HepG2 (cell line): ENCODE results near the gene ANKRD40CL. TPM values are rescaled to one million over a fixed set of nuclear protein-coding genes. Genes with fewer than 3 reads are reported as not detected.

Experiments used
- ATAC-seq: fragments of 200-7000 bp; cut with Tn5 transposase; 3 replicates; pipeline ENCODE4 v1.9.1; 2020; ENCODE audit warnings: mild to moderate bottlenecking, moderate library complexity
- BruUV-seq: library from RNA; stranded (reverse); fragments of 400-500 nt; replicated peaks from 2 replicates; lab custom pipeline; 2021; lab: Mats Ljungman, UMichigan
- CTCF ChIA-PET: fragments of 300-600 bp; formaldehyde crosslinking; extraction: SDS; loops from one replicate; lab custom pipeline; 2021; ENCODE audit warnings: low total read pairs, inconsistent platforms, low intra/inter-chr PET ratio; lab: Yijun Ruan, JAX
- POLR2A ChIA-PET: fragments of 350-600 bp; sonication (Branson Sonifier 250); formaldehyde crosslinking; loops from one replicate; lab custom pipeline; 2020; ENCODE audit warnings: antibody characterized with exemption, inconsistent platforms; lab: Yijun Ruan, JAX
- DNase-seq: peaks from one replicate; pipeline ENCODE4 v3.0.0-alpha.2; 2015; ENCODE audit warnings: low spot score
- FAIRE-seq: peaks from 3 replicates; lab custom pipeline; 2011; peaks lifted over from hg19 to GRCh38; lab: Jason Lieb, UNC
- H2AFZ ChIP-seq: one replicate; pipeline ENCODE4 v1.6.1; 2011; ENCODE audit warnings: low read length, inconsistent platforms
- H3K27ac ChIP-seq: fragments of 300-600 bp; 3 replicates; pipeline ENCODE4 v1.8.0; 2011; ENCODE audit warnings: mixed run types, mild to moderate bottlenecking, mixed read lengths, low read length, inconsistent platforms; ENCODE audit not compliant: insufficient read depth; ENCODE audit errors: extremely low read length
- H3K27me3 ChIP-seq, 2 experiments: fragments of 200-600 bp in 1 of 2; 2 replicates in 1 of 2; 3 replicates in 1 of 2; pipeline versions ENCODE4 v1.6.0 to v1.8.0; 2011; ENCODE audit warnings: low read length in 2 of 2, mild to moderate bottlenecking in 2 of 2, moderate library complexity in 2 of 2, inconsistent platforms in 1 of 2; ENCODE audit not compliant: insufficient read depth in 2 of 2, control insufficient read depth in 1 of 2
- H3K36me3 ChIP-seq, 2 experiments: fragments of 200-600 bp in 1 of 2; replicated peaks in 1 of 2; 2 replicates in 1 of 2; 3 replicates in 1 of 2; pipeline versions ENCODE4 v1.5.1 to v1.8.0; 2011; ENCODE audit warnings: low read length in 2 of 2, inconsistent platforms in 1 of 2; ENCODE audit not compliant: insufficient read depth in 2 of 2, control insufficient read depth in 1 of 2
- H3K4me1 ChIP-seq: 2 replicates; pipeline ENCODE4 v1.5.1; 2012; ENCODE audit warnings: low read length, inconsistent platforms; ENCODE audit not compliant: insufficient read depth
- H3K4me2 ChIP-seq: 2 replicates; pipeline ENCODE4 v1.6.0; 2011; ENCODE audit warnings: low read depth, low read length, inconsistent platforms
- H3K4me3 ChIP-seq, 3 experiments: fragments of 200-600 bp in 1 of 3; sonication (generic), shearing (Covaris generic) in 1 of 3; replicated peaks in 1 of 3; 2 replicates each; pipeline ENCODE4 v1.5.1; 2011 to 2016; ENCODE audit warnings: low read length in 3 of 3, inconsistent platforms in 2 of 3, low read depth in 2 of 3, mild to moderate bottlenecking in 2 of 3, control low read depth in 1 of 3, mixed read lengths in 1 of 3; ENCODE audit not compliant: insufficient read depth in 1 of 3
- H3K79me2 ChIP-seq: one replicate; pipeline ENCODE4 v1.6.1; 2011; ENCODE audit warnings: low read length, inconsistent platforms; ENCODE audit not compliant: insufficient read depth
- H3K9ac ChIP-seq: 2 replicates; pipeline ENCODE4 v1.6.0; 2011; ENCODE audit warnings: mild to moderate bottlenecking, low read depth, low read length, inconsistent platforms; ENCODE audit not compliant: insufficient read depth
- H3K9me3 ChIP-seq: 2 replicates; pipeline ENCODE4 v1.5.1; 2012; ENCODE audit warnings: mild to moderate bottlenecking, low read length
- H4K20me1 ChIP-seq: 2 replicates; pipeline ENCODE4 v1.6.0; 2011; ENCODE audit warnings: inconsistent platforms, mild to moderate bottlenecking, low read length, moderate library complexity; ENCODE audit not compliant: insufficient read depth
- CBX5 ChIP-seq: sonication (generic); formaldehyde crosslinking; IDR thresholded peaks from 2 replicates; pipeline ENCODE4 v1.4.0; 2020; ENCODE audit warnings: missing genetic modification reagents, borderline replicate concordance
- ELF3 ChIP-seq: IDR thresholded peaks from 2 replicates; pipeline ENCODE4 v1.6.1; 2016; ENCODE audit warnings: missing genetic modification reagents, missing compliant biosample characterization
- GLMP ChIP-seq: sonication (generic); formaldehyde crosslinking; IDR thresholded peaks from 2 replicates; pipeline ENCODE4 v1.9.0; 2021; ENCODE audit warnings: missing genetic modification reagents, mild to moderate bottlenecking, borderline replicate concordance
- KLF11 ChIP-seq: IDR thresholded peaks from 2 replicates; pipeline ENCODE4 v1.6.1; 2016; ENCODE audit warnings: missing compliant biosample characterization
- NCOA5 ChIP-seq: sonication (generic); formaldehyde crosslinking; IDR thresholded peaks from 2 replicates; pipeline ENCODE4 v1.4.0; 2020; ENCODE audit warnings: missing genetic modification reagents
- PAX8 ChIP-seq: sonication (generic); formaldehyde crosslinking; IDR thresholded peaks from 2 replicates; pipeline ENCODE4 v1.8.0; 2022; ENCODE audit warnings: mild to moderate bottlenecking, missing genetic modification reagents, borderline replicate concordance
- SP5 ChIP-seq: IDR thresholded peaks from 2 replicates; pipeline ENCODE4 v1.6.1; 2016; ENCODE audit warnings: low read depth, borderline replicate concordance
- SRY ChIP-seq: sonication (generic); formaldehyde crosslinking; IDR thresholded peaks from 2 replicates; pipeline ENCODE4 v1.8.0; 2022; ENCODE audit warnings: mild to moderate bottlenecking, missing genetic modification reagents
- ZBTB21 ChIP-seq: sonication (generic); formaldehyde crosslinking; IDR thresholded peaks from 2 replicates; pipeline ENCODE4 v1.4.0; 2020; ENCODE audit warnings: missing genetic modification reagents
- ZNF224 ChIP-seq: sonication (generic); formaldehyde crosslinking; IDR thresholded peaks from 2 replicates; pipeline ENCODE4 v1.5.0; 2020; ENCODE audit warnings: mild to moderate bottlenecking, missing genetic modification reagents
- ZNF414 ChIP-seq: sonication (generic); formaldehyde crosslinking; IDR thresholded peaks from 2 replicates; pipeline ENCODE4 v1.5.0; 2020; ENCODE audit warnings: missing genetic modification reagents
- WGBS: methylation state at CpG from one replicate; pipeline ENCODE4 v1.1.6; 2017; ENCODE audit warnings: low lambda C conversion rate; 5-methylcytosine and 5-hydroxymethylcytosine counted together
- in situ Hi-C: cut with HindIII; loops from 2 replicates; pipeline ENCODE4 v1.10.0; 2017; ENCODE audit warnings: low pct_unique_long_range_greater_than_20kb; ENCODE audit not compliant: extremely low pct_ligation_motif_present
- intact Hi-C: fragments of 100-400 bp; cut with micrococcal nuclease; formaldehyde crosslinking; loops from one replicate; pipeline ENCODE4 v1.10.0; 2022; ENCODE audit not compliant: unreplicated experiment
- polyA plus RNA-seq, 8 experiments: library from polyadenylated mRNA; depleted of rRNA in 3 of 8; stranded (reverse) in 7 of 8; unstranded in 1 of 8; fragments of >200 nt; fragmentation: Illumina TruSeq in 4 of 8; extraction: Trizol in 4 of 8; gene quantifications; 2 replicates each; pipeline versions ENCODE4 v1.2.1 to v1.2.3, GENCODE V29; 2011 to 2016; ENCODE audit warnings: low read depth in 4 of 8, missing spikeins in 1 of 8, mixed read lengths in 1 of 8; ENCODE audit not compliant: insufficient read depth in 1 of 8
- total RNA-seq, 5 experiments: library from RNA; depleted of rRNA; stranded (reverse); fragments of >200 nt; fragmentation: Illumina TruSeq; extraction: Trizol; gene quantifications; 2 replicates each; pipeline ENCODE4 v1.2.3, GENCODE V29; 2016; ENCODE audit warnings: low read depth in 1 of 5

Gene ANKRD40CL
- total and polyA plus RNA-seq, 2 of the 13 experiments (the other 11 are each of a cell fraction or from before 2014, with no cell fraction given): 0.03 to 0.11 TPM

- CTCF ChIA-PET: no interaction called here
These were observed 30.0 kb upstream of the ANKRD40CL start for GRCh38 chr17:50797135-50797810.

More at GRCh38 chr17:50797135-50797810, 30.0 kb upstream of the ANKRD40CL start:
- intact Hi-C loops (no loop called here), in situ Hi-C loops (no loop called here)
- Histone ChIP-seq H4K20me1 (no peaks in the 10 kb centered on the region), H3K79me2 (no peaks in the 10 kb centered on the region), H3K36me3 (no peaks in the 10 kb centered on the region), H3K4me1 (peaks cover 50% of the 10 kb centered on the region), H3K27me3 (peaks cover 3 to 47% of the 10 kb centered on the region in 2 experiments; a peak in 4 of 5 replicates), H2AFZ (no peak overlapping the region), H3K9me3 (no peaks in the 10 kb centered on the region), H3K4me2 (no peak overlapping the region), H3K4me3 (no peak overlapping the region), H3K27ac (no peak overlapping the region), H3K9ac (no peak overlapping the region)
- no peak for TF ChIP-seq PAX8 (CRISPR knock-in tag)
- no peak for TF ChIP-seq CBX5 (CRISPR knock-in tag)
- TF ChIP-seq ELF3 (CRISPR knock-in tag): no peak
- no peak for TF ChIP-seq NCOA5 (CRISPR knock-in tag)
- TF ChIP-seq ZBTB21: no peak
- no peak for TF ChIP-seq ZNF224 (CRISPR knock-in tag)
- TF ChIP-seq SP5 (CRISPR knock-in tag): no peak
- TF ChIP-seq ZNF414 (CRISPR knock-in tag): no peak
- TF ChIP-seq KLF11 (CRISPR knock-in tag): no peak
- no peak for TF ChIP-seq GLMP (CRISPR knock-in tag)
- TF ChIP-seq SRY (CRISPR knock-in tag): no peak
- POLR2A ChIA-PET: no interaction called here
- BruUV-seq: no TSS peak
- FAIRE-seq (no peak), DNase-seq (no peak), ATAC-seq (no peak)
- 32% methylated on average over 11 of the region's 11 CpGs for WGBS
